ENCODE data around the gene PBX3.

DNA sequence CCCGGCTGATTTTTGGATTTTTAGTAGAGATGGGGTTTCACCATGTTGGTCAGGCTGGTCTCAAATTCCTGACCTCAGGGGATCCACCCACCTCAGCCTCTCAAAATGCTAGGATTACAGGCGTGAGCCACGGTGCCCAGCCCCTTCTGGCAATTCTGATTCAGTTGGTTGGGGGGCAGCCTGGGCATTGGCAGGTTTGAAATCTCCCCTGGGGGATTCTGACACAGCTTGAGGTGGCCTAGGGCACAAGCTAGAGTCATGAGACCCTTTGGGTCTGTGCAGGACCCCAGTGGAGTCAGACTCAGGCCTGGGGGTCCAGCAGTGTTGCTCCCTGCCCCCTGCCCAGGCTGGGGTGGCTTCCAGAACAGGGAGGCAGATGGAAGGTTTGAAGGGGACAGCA, 239.8 kb downstream of the PBX3 start:
- TF ChIP-seq, protein P1, sequence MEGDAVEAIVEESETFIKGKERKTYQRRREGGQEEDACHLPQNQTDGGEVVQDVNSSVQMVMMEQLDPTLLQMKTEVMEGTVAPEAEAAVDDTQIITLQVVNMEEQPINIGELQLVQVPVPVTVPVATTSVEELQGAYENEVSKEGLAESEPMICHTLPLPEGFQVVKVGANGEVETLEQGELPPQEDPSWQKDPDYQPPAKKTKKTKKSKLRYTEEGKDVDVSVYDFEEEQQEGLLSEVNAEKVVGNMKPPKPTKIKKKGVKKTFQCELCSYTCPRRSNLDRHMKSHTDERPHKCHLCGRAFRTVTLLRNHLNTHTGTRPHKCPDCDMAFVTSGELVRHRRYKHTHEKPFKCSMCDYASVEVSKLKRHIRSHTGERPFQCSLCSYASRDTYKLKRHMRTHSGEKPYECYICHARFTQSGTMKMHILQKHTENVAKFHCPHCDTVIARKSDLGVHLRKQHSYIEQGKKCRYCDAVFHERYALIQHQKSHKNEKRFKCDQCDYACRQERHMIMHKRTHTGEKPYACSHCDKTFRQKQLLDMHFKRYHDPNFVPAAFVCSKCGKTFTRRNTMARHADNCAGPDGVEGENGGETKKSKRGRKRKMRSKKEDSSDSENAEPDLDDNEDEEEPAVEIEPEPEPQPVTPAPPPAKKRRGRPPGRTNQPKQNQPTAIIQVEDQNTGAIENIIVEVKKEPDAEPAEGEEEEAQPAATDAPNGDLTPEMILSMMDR (IDR thresholded peaks at IDR 0.05), result no peak
- TF ChIP-seq POLR2A (IDR thresholded peaks at IDR 0.05), result no peak

Data from lower leg skin (tissue), 3 donors.